Progenitor cell of endocrine pancreas (in vitro differentiated cells): ENCODE results near the gene TTC28. TPM values are rescaled to one million over a fixed set of nuclear protein-coding genes. Genes with fewer than 3 reads are reported as not detected.
"Not testable (repeated sequence)": the region's sequence is repeated elsewhere in the genome, so short reads cannot be mapped to it uniquely, and the experiment has no call there.

ENCODE experiments used
- DNase-seq: peaks from one replicate; pipeline ENCODE4 v3.0.0; 2021; ENCODE audit warnings: low spot score; ENCODE audit not compliant: unreplicated experiment
- H3K27ac Mint-ChIP-seq: 2 replicates; pipeline ENCODE4 v1.8.0; 2021; ENCODE audit warnings: mild to moderate bottlenecking, moderate library complexity, mixed read lengths
- H3K27me3 Mint-ChIP-seq: 2 replicates; pipeline ENCODE4 v1.8.0; 2021; ENCODE audit warnings: mixed read lengths
- H3K36me3 Mint-ChIP-seq: 2 replicates; pipeline ENCODE4 v1.8.0; 2022; ENCODE audit warnings: mixed read lengths; ENCODE audit not compliant: insufficient read depth
- H3K4me1 Mint-ChIP-seq: 2 replicates; pipeline ENCODE4 v1.8.0; 2021; ENCODE audit warnings: low read depth, mixed read lengths
- H3K4me3 Mint-ChIP-seq: 2 replicates; pipeline ENCODE4 v1.8.0; 2021; ENCODE audit warnings: low read depth, mild to moderate bottlenecking, moderate library complexity, mixed read lengths
- H3K9me3 Mint-ChIP-seq: 2 replicates; pipeline ENCODE4 v1.8.0; 2021; ENCODE audit warnings: low read depth, mixed read lengths
- long read RNA-seq: library from polyadenylated mRNA; unstranded; transcript quantifications from one replicate; pipeline ENCODE4 v2.0.0, GENCODE V29; 2020
- total RNA-seq: library from RNA; stranded (reverse); gene quantifications from 2 replicates; pipeline ENCODE4 v1.2.1, GENCODE V29; 2021
- TF ChIP-seq, protein P1 (sequence below): fragments of 200-600 bp; sonication (generic); IDR thresholded peaks from one replicate; pipeline ENCODE4 v1.5.0; 2021; ENCODE audit warnings: antibody characterized with exemption, mild to moderate bottlenecking; ENCODE audit not compliant: unreplicated experiment

The TTC28 gene
- 33.3 and 35.2 TPM in 2 replicates for total RNA-seq
- long read RNA-seq, partial matches to known transcripts, result 4 of 14 reads
- long read RNA-seq, other reads (novel, unspliced or antisense), result 9 of 14 reads

- H3K4me1 Mint-ChIP-seq, H3K9me3 Mint-ChIP-seq, H3K36me3 Mint-ChIP-seq, H3K27me3 Mint-ChIP-seq: not testable (repeated sequence)
- DNase-seq, result peak; percentile 85
- peak within 1 kb of the TSS; percentile 82 for H3K27ac Mint-ChIP-seq
- peak within 1 kb of the TSS; percentile 83 for H3K4me3 Mint-ChIP-seq
Observed at GRCh38 chr22:28679611-28680287, at the start of gene TTC28. Gene TTC28 (minus strand): TSS chr22:28679840. CDS start chr22:28679723, 117 bp downstream.

DNA sequence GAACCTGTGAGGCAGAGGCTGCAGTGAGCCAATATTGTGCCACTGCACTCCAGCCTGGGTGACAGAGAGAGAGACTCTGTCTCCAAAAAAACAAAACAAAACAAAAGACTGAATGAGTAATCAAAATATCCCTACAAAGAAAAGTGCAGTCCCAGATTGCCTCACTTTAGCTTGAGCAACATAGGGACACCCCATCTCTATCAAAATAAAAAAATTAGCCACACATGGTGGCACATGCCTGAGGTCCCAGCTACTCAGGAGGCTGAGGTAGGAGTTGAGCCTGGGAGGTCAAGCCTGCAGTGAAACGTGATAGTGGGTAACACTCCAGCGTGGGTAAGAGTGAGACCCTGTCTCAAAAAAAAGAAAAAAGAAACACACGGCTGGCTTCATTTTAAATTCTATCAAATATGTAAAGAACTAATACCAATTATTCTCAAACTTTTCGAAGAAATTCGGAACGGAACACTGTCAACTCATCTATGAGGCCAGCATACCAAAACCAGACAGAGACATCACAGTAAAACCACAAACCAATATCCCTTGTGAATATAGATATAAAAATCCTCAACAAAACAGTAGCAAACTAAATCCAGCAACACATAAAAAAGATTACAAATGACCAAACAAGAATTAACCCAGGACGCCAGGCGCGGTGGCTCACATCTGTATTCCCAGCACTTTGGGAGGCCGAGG is 49.1 kb upstream of the TTC28 start:
- Mint-ChIP-seq H3K4me3 (no peak overlapping the region), H3K27me3 (no peaks in the 10 kb centered on the region), H3K27ac (peak overlapping the region; percentile 55), H3K36me3 (peaks cover 13% of the 10 kb centered on the region), H3K9me3 (no peaks in the 10 kb centered on the region), H3K4me1 (no peaks in the 10 kb centered on the region)
- DNase-seq, result no peak
- TF ChIP-seq, protein P1, sequence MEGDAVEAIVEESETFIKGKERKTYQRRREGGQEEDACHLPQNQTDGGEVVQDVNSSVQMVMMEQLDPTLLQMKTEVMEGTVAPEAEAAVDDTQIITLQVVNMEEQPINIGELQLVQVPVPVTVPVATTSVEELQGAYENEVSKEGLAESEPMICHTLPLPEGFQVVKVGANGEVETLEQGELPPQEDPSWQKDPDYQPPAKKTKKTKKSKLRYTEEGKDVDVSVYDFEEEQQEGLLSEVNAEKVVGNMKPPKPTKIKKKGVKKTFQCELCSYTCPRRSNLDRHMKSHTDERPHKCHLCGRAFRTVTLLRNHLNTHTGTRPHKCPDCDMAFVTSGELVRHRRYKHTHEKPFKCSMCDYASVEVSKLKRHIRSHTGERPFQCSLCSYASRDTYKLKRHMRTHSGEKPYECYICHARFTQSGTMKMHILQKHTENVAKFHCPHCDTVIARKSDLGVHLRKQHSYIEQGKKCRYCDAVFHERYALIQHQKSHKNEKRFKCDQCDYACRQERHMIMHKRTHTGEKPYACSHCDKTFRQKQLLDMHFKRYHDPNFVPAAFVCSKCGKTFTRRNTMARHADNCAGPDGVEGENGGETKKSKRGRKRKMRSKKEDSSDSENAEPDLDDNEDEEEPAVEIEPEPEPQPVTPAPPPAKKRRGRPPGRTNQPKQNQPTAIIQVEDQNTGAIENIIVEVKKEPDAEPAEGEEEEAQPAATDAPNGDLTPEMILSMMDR, result no peak

- Mint-ChIP-seq H3K27me3 (no peaks in the 10 kb centered on the region), H3K36me3 (peaks cover 15% of the 10 kb centered on the region), H3K9me3 (no peaks in the 10 kb centered on the region), H3K4me1 (no peaks in the 10 kb centered on the region), H3K27ac (no peak overlapping the region), H3K4me3 (no peak overlapping the region)
- DNase-seq, result no peak
- TF ChIP-seq, protein P1, result no peak
Observed at GRCh38 chr22:28728002-28728401, 48.4 kb upstream of the TTC28 start.

DNA sequence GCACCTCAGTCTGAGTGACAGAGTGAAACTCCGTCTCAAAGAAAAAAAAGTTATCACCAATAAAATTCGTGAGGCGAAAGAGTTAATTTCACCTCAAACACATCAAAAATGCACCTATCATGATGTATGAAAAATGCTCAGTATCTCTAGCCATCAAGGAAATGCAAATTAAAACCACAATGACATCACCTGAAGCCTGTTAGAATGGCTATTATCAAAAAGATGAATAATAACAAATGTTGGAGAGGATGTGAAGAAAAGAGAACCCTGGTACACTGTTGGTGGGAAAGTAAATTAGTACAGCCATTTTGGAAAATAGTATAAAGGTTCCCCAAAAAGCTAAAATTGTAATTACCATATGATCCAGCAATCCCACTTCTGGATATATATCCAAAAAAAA is 38.4 kb upstream of the TTC28 start:
- Mint-ChIP-seq H3K9me3 (no peaks in the 10 kb centered on the region), H3K27me3 (no peaks in the 10 kb centered on the region), H3K4me3 (no peak overlapping the region), H3K4me1 (no peaks in the 10 kb centered on the region), H3K27ac (no peak overlapping the region), H3K36me3 (peaks cover 1% of the 10 kb centered on the region)
- DNase-seq, result no peak
- TF ChIP-seq, protein P1, result no peak

- Mint-ChIP-seq H3K27ac (no peak overlapping the region), H3K4me3 (no peak overlapping the region), H3K27me3 (no peaks in the 10 kb centered on the region), H3K9me3 (no peaks in the 10 kb centered on the region), H3K4me1 (peaks cover 4% of the 10 kb centered on the region), H3K36me3 (peaks cover 5% of the 10 kb centered on the region)
- TF ChIP-seq, protein P1, result no peak
- DNase-seq, result no peak
Observed at GRCh38 chr22:28716686-28717085, 37.0 kb upstream of the TTC28 start.

DNA sequence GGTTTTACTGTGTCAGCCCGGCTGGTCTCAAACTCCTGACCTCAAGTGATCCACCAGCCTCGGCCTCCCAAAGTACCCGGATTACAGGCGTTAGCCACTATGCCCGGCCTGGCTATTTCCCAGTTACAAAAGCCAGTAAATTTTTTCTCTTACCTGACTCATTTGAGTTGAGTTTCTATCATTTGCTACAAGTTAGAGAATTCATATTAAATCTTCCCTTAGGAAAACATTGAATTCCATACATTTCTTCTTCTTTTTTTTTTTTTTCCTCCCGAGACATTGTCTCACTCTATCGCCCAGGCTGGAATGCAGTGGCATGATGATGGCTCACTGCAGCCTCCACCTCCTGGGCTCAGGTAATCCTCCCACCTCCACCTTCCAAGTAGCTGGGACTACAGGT is 36.0 kb upstream of the TTC28 start:
- H3K36me3 Mint-ChIP-seq, result peaks cover 5% of the 10 kb centered on the region
- TF ChIP-seq, protein P1, result no peak
- no peak for DNase-seq
- H3K27me3 Mint-ChIP-seq, result no peaks in the 10 kb centered on the region
- H3K27ac Mint-ChIP-seq, result no peak overlapping the region
- H3K9me3 Mint-ChIP-seq, result no peaks in the 10 kb centered on the region
- no peak overlapping the region for H3K4me3 Mint-ChIP-seq
- H3K4me1 Mint-ChIP-seq, result peaks cover 7% of the 10 kb centered on the region
